GM21526 (cell line): Measurements from ENCODE around the gene RSU1.

Source experiments
- ATAC-seq: cut with Tn5 transposase; IDR thresholded peaks from one replicate; pipeline ENCODE4 v1.9.1; 2021; ENCODE audit warnings: moderate library complexity; ENCODE audit not compliant: unreplicated experiment, low FRiP score

Gene RSU1

GRCh38 chr10:16689227-16689626 is 128.0 kb downstream of the RSU1 start:
- no peak for ATAC-seq

- ATAC-seq, result no peak
Observed at GRCh38 chr10:16686054-16686902, 130.9 kb downstream of the RSU1 start.

GRCh38 chr10:16685551-16685950 is 131.7 kb downstream of the RSU1 start:
- ATAC-seq, result no peak

GRCh38 chr10:16681521-16681920 is 135.7 kb downstream of the RSU1 start:
- no peak for ATAC-seq

- ATAC-seq, result no peak
Observed at GRCh38 chr10:16679511-16679910, 137.7 kb downstream of the RSU1 start.

GRCh38 chr10:16675334-16675733 is 141.9 kb downstream of the RSU1 start:
- no peak for ATAC-seq

- no peak for ATAC-seq
Observed at GRCh38 chr10:16674147-16674703, 143.0 kb downstream of the RSU1 start.

- ATAC-seq, result no peak
Observed at GRCh38 chr10:16673443-16673842, 143.8 kb downstream of the RSU1 start.

- ATAC-seq, result no peak
Observed at GRCh38 chr10:16663444-16663843, 153.8 kb downstream of the RSU1 start.

- no peak for ATAC-seq
Observed at GRCh38 chr10:16662923-16663322, 154.3 kb downstream of the RSU1 start.

- ATAC-seq, result no peak
Observed at GRCh38 chr10:16656895-16657294, 160.3 kb downstream of the RSU1 start.

- ATAC-seq, result no peak
Observed at GRCh38 chr10:16653224-16653623, 164.0 kb downstream of the RSU1 start.

GRCh38 chr10:16652154-16652553 is 165.1 kb downstream of the RSU1 start:
- no peak for ATAC-seq

GRCh38 chr10:16649757-16650156 is 167.5 kb downstream of the RSU1 start:
- ATAC-seq, result no peak

- ATAC-seq, result no peak
Observed at GRCh38 chr10:16648366-16648765, 168.9 kb downstream of the RSU1 start.

GRCh38 chr10:16646181-16647059 is 170.8 kb downstream of the RSU1 start:
- no peak for ATAC-seq

GRCh38 chr10:16644146-16644545 is 173.1 kb downstream of the RSU1 start:
- ATAC-seq, result no peak

GRCh38 chr10:16643502-16643901 is 173.7 kb downstream of the RSU1 start:
- no peak for ATAC-seq

GRCh38 chr10:16640153-16640552 is 177.1 kb downstream of the RSU1 start:
- ATAC-seq, result no peak

GRCh38 chr10:16639471-16639870 is 177.8 kb downstream of the RSU1 start:
- no peak for ATAC-seq

- ATAC-seq, result no peak
Observed at GRCh38 chr10:16632996-16633395, 184.2 kb downstream of the RSU1 start.
